HEK293 (cell line): ENCODE measurements around the gene CCNT1.
A peak's percentile ranks its signal among the peaks of the same experiment; 100 is the strongest.

Experiments used
- GFI1B ChIP-seq: fragments of 450-650 bp; formaldehyde crosslinking; IDR thresholded peaks from 2 replicates; pipeline ENCODE4 v1.5.1; 2016; ENCODE audit warnings: missing biosample characterization, missing genetic modification characterization
- GLI2 ChIP-seq: fragments of 450-650 bp; formaldehyde crosslinking; IDR thresholded peaks from 2 replicates; pipeline ENCODE4; 2017; ENCODE audit warnings: missing biosample characterization, missing genetic modification characterization, low read depth, borderline replicate concordance
- IKZF3 ChIP-seq: fragments of 450-650 bp; IDR thresholded peaks from 2 replicates; pipeline ENCODE4 v1.5.0; 2018; ENCODE audit warnings: missing biosample characterization, mild to moderate bottlenecking, missing genetic modification characterization, moderate library complexity
- KLF16 ChIP-seq: fragments of 450-650 bp; formaldehyde crosslinking; IDR thresholded peaks from 2 replicates; pipeline ENCODE4 v1.5.1; 2017; ENCODE audit warnings: missing biosample characterization, missing genetic modification characterization
- KLF9 ChIP-seq: fragments of 450-650 bp; formaldehyde crosslinking; IDR thresholded peaks from 2 replicates; pipeline ENCODE4 v1.5.1; 2016; ENCODE audit warnings: missing biosample characterization, missing genetic modification characterization, low read depth
- RBAK ChIP-seq: fragments of 450-650 bp; formaldehyde crosslinking; IDR thresholded peaks from 2 replicates; pipeline ENCODE4 v1.5.1; 2016; ENCODE audit warnings: missing biosample characterization, missing genetic modification characterization
- REPIN1 ChIP-seq: fragments of 450-650 bp; formaldehyde crosslinking; IDR thresholded peaks from 2 replicates; pipeline ENCODE4 v1.5.1; 2017; ENCODE audit warnings: missing biosample characterization, missing genetic modification characterization, low read depth
- TCF7L2 ChIP-seq: IDR thresholded peaks from 2 replicates; pipeline ENCODE4 v1.6.1; 2011; ENCODE audit warnings: low read depth, mild to moderate bottlenecking, inconsistent platforms, low read length, moderate library complexity, borderline replicate concordance
- TRIM28 ChIP-seq: IDR thresholded peaks from 2 replicates; pipeline ENCODE4 v1.6.1; 2011; ENCODE audit warnings: low read length, control low read depth, borderline replicate concordance
- TSHZ1 ChIP-seq: fragments of 450-650 bp; formaldehyde crosslinking; IDR thresholded peaks from 2 replicates; pipeline ENCODE4 v1.5.1; 2016; ENCODE audit warnings: missing biosample characterization, missing genetic modification characterization, borderline replicate concordance
- ZEB2 ChIP-seq: fragments of 450-650 bp; formaldehyde crosslinking; IDR thresholded peaks from 2 replicates; pipeline ENCODE4 v1.5.1; 2016; ENCODE audit warnings: missing biosample characterization, missing genetic modification characterization
- ZFP3 ChIP-seq: fragments of 450-650 bp; formaldehyde crosslinking; IDR thresholded peaks from 2 replicates; pipeline ENCODE4 v1.5.1; 2016; ENCODE audit warnings: low read depth, missing biosample characterization, missing genetic modification characterization
- ZFP41 ChIP-seq: fragments of 450-650 bp; formaldehyde crosslinking; IDR thresholded peaks from 2 replicates; pipeline ENCODE4 v1.5.1; 2016; ENCODE audit warnings: missing biosample characterization, missing genetic modification characterization, borderline replicate concordance
- ZNF114 ChIP-seq: fragments of 450-650 bp; formaldehyde crosslinking; IDR thresholded peaks from 2 replicates; pipeline ENCODE4 v1.5.0; 2017; ENCODE audit warnings: missing biosample characterization, missing genetic modification characterization
- ZNF121 ChIP-seq: fragments of 450-650 bp; formaldehyde crosslinking; IDR thresholded peaks from 2 replicates; pipeline ENCODE4 v1.5.1; 2016; ENCODE audit warnings: missing biosample characterization, missing genetic modification characterization
- ZNF148 ChIP-seq: fragments of 450-650 bp; formaldehyde crosslinking; IDR thresholded peaks from 2 replicates; pipeline ENCODE4 v1.5.0; 2017; ENCODE audit warnings: missing biosample characterization, missing genetic modification characterization, borderline replicate concordance
- ZNF184 ChIP-seq: fragments of 450-650 bp; IDR thresholded peaks from 2 replicates; pipeline ENCODE4 v1.5.1; 2018; ENCODE audit warnings: missing biosample characterization, mild to moderate bottlenecking, missing genetic modification characterization
- ZNF223 ChIP-seq: fragments of 450-650 bp; formaldehyde crosslinking; IDR thresholded peaks from 2 replicates; pipeline ENCODE4 v1.5.1; 2016; ENCODE audit warnings: missing biosample characterization, missing genetic modification characterization
- ZNF24 ChIP-seq: fragments of 450-650 bp; formaldehyde crosslinking; IDR thresholded peaks from 2 replicates; pipeline ENCODE4 v1.5.1; 2016; ENCODE audit warnings: missing biosample characterization, missing genetic modification characterization
- ZNF335 ChIP-seq: fragments of 450-650 bp; formaldehyde crosslinking; conservative IDR thresholded peaks from 2 replicates; pipeline ENCODE4 v1.5.1; 2016; ENCODE audit warnings: missing biosample characterization, missing genetic modification characterization
- ZNF366 ChIP-seq: fragments of 450-650 bp; formaldehyde crosslinking; conservative IDR thresholded peaks from 2 replicates; pipeline ENCODE4 v1.5.1; 2016; ENCODE audit warnings: missing biosample characterization, missing genetic modification characterization
- ZNF488 ChIP-seq: fragments of 450-650 bp; formaldehyde crosslinking; IDR thresholded peaks from 2 replicates; pipeline ENCODE4 v1.5.1; 2016; ENCODE audit warnings: missing biosample characterization, missing genetic modification characterization
- ZNF596 ChIP-seq: fragments of 450-650 bp; IDR thresholded peaks from 2 replicates; pipeline ENCODE4 v1.5.0; 2018; ENCODE audit warnings: missing biosample characterization, mild to moderate bottlenecking, missing genetic modification characterization, moderate library complexity
- ZNF621 ChIP-seq: fragments of 450-650 bp; formaldehyde crosslinking; IDR thresholded peaks from 2 replicates; pipeline ENCODE4 v1.5.1; 2017; ENCODE audit warnings: missing biosample characterization, missing genetic modification characterization
- ZNF624 ChIP-seq: fragments of 450-650 bp; formaldehyde crosslinking; IDR thresholded peaks from 2 replicates; pipeline ENCODE4 v1.5.1; 2017; ENCODE audit warnings: missing biosample characterization, missing genetic modification characterization
- ZNF626 ChIP-seq: fragments of 450-650 bp; sonication (Bioruptor Pico); formaldehyde crosslinking; IDR thresholded peaks from 2 replicates; pipeline ENCODE4 v1.5.1; 2018; ENCODE audit warnings: missing biosample characterization, missing genetic modification characterization, inconsistent platforms
- ZNF629 ChIP-seq: fragments of 450-650 bp; formaldehyde crosslinking; IDR thresholded peaks from 2 replicates; pipeline ENCODE4 v1.5.1; 2017; ENCODE audit warnings: missing biosample characterization, missing genetic modification characterization
- ZNF639 ChIP-seq: fragments of 450-650 bp; formaldehyde crosslinking; IDR thresholded peaks from 2 replicates; pipeline ENCODE4 v1.5.1; 2016; ENCODE audit warnings: missing biosample characterization, missing genetic modification characterization
- ZNF660 ChIP-seq: fragments of 450-650 bp; IDR thresholded peaks from 2 replicates; pipeline ENCODE4 v1.5.1; 2018; ENCODE audit warnings: missing biosample characterization, mild to moderate bottlenecking, missing genetic modification characterization
- ZNF664 ChIP-seq: fragments of 450-650 bp; formaldehyde crosslinking; IDR thresholded peaks from 2 replicates; pipeline ENCODE4 v1.5.1; 2016; ENCODE audit warnings: missing biosample characterization, missing genetic modification characterization
- ZNF670 ChIP-seq: fragments of 450-650 bp; formaldehyde crosslinking; IDR thresholded peaks from 2 replicates; pipeline ENCODE4 v1.5.1; 2016; ENCODE audit warnings: missing biosample characterization, missing genetic modification characterization, low read depth
- ZNF76 ChIP-seq: fragments of 450-650 bp; formaldehyde crosslinking; IDR thresholded peaks from 2 replicates; pipeline ENCODE4; 2016; ENCODE audit warnings: low read depth, missing biosample characterization, missing genetic modification characterization, borderline replicate concordance
- ZNF785 ChIP-seq: fragments of 450-650 bp; formaldehyde crosslinking; IDR thresholded peaks from 2 replicates; pipeline ENCODE4 v1.5.1; 2016; ENCODE audit warnings: missing biosample characterization, missing genetic modification characterization
- ZSCAN16 ChIP-seq: fragments of 450-650 bp; formaldehyde crosslinking; IDR thresholded peaks from 2 replicates; pipeline ENCODE4 v1.5.1; 2016; ENCODE audit warnings: missing biosample characterization, missing genetic modification characterization

Gene CCNT1

GRCh38 chr12:48716493-48717251 lies at the start of gene CCNT1 (continued):
- TF ChIP-seq ZNF596 (tag by site-specific recombination) (no peak), ZNF660 (peak; percentile 87), ZSCAN16 (tag by site-specific recombination) (no peak), ZFP41 (tag by site-specific recombination) (no peak), ZNF785 (peak; percentile 90; the same call in 1 of the 2 replicates), KLF9 (tag by site-specific recombination) (peak; percentile 70), ZNF621 (tag by site-specific recombination) (no peak), ZNF335 (tag by site-specific recombination) (peak; percentile 100), TSHZ1 (tag by site-specific recombination) (peak; percentile 42; the same call in 1 of the 2 replicates), ZNF629 (peak; percentile 99), ZNF184 (no peak), ZNF148 (tag by site-specific recombination) (no peak), RBAK (tag by site-specific recombination) (no peak; the same call in 1 of the 2 replicates), ZNF76 (tag by site-specific recombination) (peak; percentile 90), ZNF664 (tag by site-specific recombination) (no peak), TCF7L2 (no peak), ZNF24 (tag by site-specific recombination) (peak; percentile 81), REPIN1 (tag by site-specific recombination) (no peak), ZEB2 (peak; percentile 91), ZNF366 (tag by site-specific recombination) (peak; percentile 66; the same call in 1 of the 2 replicates), ZNF121 (peak; percentile 34; the same call in 1 of the 2 replicates), IKZF3 (no peak), KLF16 (tag by site-specific recombination) (peak; percentile 95), ZNF626 (tag by site-specific recombination) (no peak), ZFP3 (tag by site-specific recombination) (peak; percentile 68), GLI2 (tag by site-specific recombination) (no peak), ZNF223 (tag by site-specific recombination) (no peak), ZNF670 (tag by site-specific recombination) (no peak), GFI1B (tag by site-specific recombination) (peak; percentile 60; the same call in 1 of the 2 replicates), ZNF639 (tag by site-specific recombination) (peak; percentile 85), TRIM28 (peak; percentile 89; the same call in 1 of the 2 replicates), ZNF624 (no peak; the same call in 1 of the 2 replicates), ZNF114 (tag by site-specific recombination) (no peak), ZNF488 (no peak)
